ENCODE data around the gene LINGO1. TPM values are rescaled to one million over a fixed set of nuclear protein-coding genes. Genes with fewer than 3 reads are reported as not detected.

Gene LINGO1
- 0.11 and 0.13 TPM in 2 replicates for total RNA-seq

GRCh38 chr15:77632534-77633133, at the start of gene LINGO1:
Gene LINGO1, minus strand, starts transcription at chr15:77632912. Its CDS starts 597 bp downstream, at chr15:77632315.

Other genes with a start within 250 kb of the LINGO1 start
- gene PEAK1, start 212.8 kb downstream of the LINGO1 start, total RNA-seq: 130 and 166 TPM in 2 replicates
- 33.3 and 36.3 TPM in 2 replicates for gene HMG20A, start 212.0 kb downstream of the LINGO1 start, total RNA-seq